ENCODE measurements around the gene GJA4.

DNA sequence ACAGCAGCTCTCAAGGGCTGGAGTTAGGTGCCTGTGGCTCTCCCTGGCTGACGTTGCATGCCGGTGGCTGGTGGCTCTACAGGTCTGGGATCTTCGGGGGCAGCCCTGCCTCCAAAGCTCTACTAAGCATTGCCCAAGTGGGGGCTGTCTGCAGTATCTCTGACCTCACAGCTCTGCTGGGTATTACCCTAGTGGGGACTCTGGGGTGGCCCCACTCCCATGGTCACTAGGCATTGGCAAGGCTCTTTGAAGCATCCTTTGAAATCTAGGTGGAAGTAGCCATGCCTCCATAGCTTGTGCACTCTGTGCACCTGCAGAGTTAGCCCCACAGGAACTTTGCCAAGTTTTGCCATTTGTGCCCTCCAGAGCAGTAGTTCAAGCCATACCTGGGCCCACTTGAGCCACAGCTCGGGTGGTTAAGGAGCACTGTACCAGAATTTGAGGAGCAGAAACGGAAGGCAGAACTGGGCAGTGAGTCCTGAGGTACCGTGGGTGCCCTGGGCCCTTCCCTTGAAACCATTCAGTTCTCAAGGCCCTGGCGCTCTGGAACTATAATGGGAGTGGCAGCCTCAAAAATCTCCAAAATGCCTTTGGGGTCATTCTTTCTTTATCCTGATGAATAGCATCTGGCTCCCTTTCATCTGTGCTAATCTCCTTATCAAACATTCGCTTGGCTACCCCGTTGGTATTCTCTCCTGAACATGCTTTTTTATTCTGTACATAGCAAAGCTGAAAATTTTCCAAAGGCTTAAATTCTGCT lies 15.4 kb downstream of the GJA4 start:
- TF ChIP-seq CEBPB (IDR thresholded peaks at IDR 0.05; ENCODE audit: low read depth, low read length) (no peak), EZH2 (IDR thresholded peaks at IDR 0.05; ENCODE audit: low read depth, low read length, severe bottlenecking) (no peak), KDM1A (IDR thresholded peaks at IDR 0.05; ENCODE audit: borderline replicate concordance, low read length) (no peak)
